GM18505 (cell line): ENCODE results near the gene ACBD3.

ENCODE experiments used
- ATAC-seq: cut with Tn5 transposase; IDR thresholded peaks from one replicate; pipeline ENCODE4 v1.9.1; 2021; ENCODE audit not compliant: unreplicated experiment
- POLR2A ChIP-seq: IDR thresholded peaks from 4 replicates; pipeline ENCODE4 v1.6.1; 2011; ENCODE audit warnings: borderline replicate concordance; ENCODE audit not compliant: insufficient read depth, insufficient read length; ENCODE audit errors: extremely low read depth

The ACBD3 gene

GRCh38 chr1:226134170-226135058 is 52.1 kb downstream of the ACBD3 start:
- ATAC-seq, result no peak
- no peak for TF ChIP-seq POLR2A

GRCh38 chr1:226133504-226134123 is 52.9 kb downstream of the ACBD3 start:
- ATAC-seq, result no peak
- no peak for TF ChIP-seq POLR2A

GRCh38 chr1:226132728-226133503 is 53.6 kb downstream of the ACBD3 start:
- TF ChIP-seq POLR2A, result peak; percentile 12
- no peak for ATAC-seq

- no peak for TF ChIP-seq POLR2A
- ATAC-seq, result no peak
Measured at GRCh38 chr1:226131639-226132038, 54.9 kb downstream of the ACBD3 start.

GRCh38 chr1:226129230-226129629 is 57.3 kb downstream of the ACBD3 start:
- no peak for TF ChIP-seq POLR2A
- no peak for ATAC-seq

GRCh38 chr1:226128487-226129075 is 58.0 kb downstream of the ACBD3 start:
- ATAC-seq, result no peak
- TF ChIP-seq POLR2A, result no peak

- no peak for TF ChIP-seq POLR2A
- ATAC-seq, result no peak
Measured at GRCh38 chr1:226126824-226127569, 59.5 kb downstream of the ACBD3 start.

GRCh38 chr1:226125831-226126230 is 60.7 kb downstream of the ACBD3 start:
- TF ChIP-seq POLR2A, result no peak
- ATAC-seq, result no peak

GRCh38 chr1:226125097-226125630 is 61.4 kb downstream of the ACBD3 start:
- no peak for TF ChIP-seq POLR2A
- no peak for ATAC-seq

- ATAC-seq, result no peak
- no peak for TF ChIP-seq POLR2A
Measured at GRCh38 chr1:226123591-226124471, 62.7 kb downstream of the ACBD3 start.

- peak; percentile 7 for TF ChIP-seq POLR2A
- ATAC-seq, result no peak
Measured at GRCh38 chr1:226123212-226123560, 63.4 kb downstream of the ACBD3 start.
